Stimulated activated CD8-positive, alpha-beta memory T cell treated with anti-CD3 and anti-CD28 coated beads, Interleukin-12 subunit alpha, Interleukin-12 subunit beta, amount 100 ng/mL, for 24 hours (primary cell): Measurements from ENCODE around the gene ITSN1.
"Not testable (repeated sequence)": the region's sequence is repeated elsewhere in the genome, so short reads cannot be mapped to it uniquely, and the experiment has no call there.

Source experiments
- DNase-seq: peaks from one replicate; pipeline ENCODE4 v3.0.0-alpha.2; 2020; ENCODE audit errors: extremely low read depth

The ITSN1 gene

DNA sequence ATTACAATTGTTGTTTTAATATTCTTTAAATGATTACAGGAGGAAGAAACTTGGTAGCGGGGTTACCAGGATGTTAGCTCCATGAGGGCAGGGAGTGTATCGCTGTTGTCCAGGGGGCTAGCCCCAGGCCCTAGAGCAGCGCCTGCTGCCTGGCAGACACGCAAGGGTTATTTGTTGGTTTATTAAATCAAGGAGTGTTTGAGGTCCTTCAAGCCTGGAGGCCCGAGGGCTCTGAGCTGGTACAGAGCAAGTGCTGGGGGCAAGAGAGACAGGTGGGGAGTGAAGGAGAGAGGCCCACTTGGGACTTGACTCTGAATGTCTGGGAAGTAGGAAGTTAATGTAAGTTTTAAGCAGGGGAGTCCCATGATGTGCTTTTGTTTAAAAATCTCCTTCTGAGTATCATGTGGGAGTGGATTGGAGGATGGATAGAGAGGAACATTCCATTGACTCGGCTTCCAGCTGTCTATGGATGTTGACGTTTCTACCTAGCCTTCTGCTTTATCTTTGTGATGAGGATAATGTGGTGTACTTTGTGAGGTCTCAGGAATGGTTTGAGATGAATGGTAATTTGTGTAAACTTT lies 8.7 kb downstream of the ITSN1 start:
- no peak for DNase-seq

- no peak for DNase-seq
Measured at GRCh38 chr21:33651965-33652680, 9.8 kb downstream of the ITSN1 start.

DNA sequence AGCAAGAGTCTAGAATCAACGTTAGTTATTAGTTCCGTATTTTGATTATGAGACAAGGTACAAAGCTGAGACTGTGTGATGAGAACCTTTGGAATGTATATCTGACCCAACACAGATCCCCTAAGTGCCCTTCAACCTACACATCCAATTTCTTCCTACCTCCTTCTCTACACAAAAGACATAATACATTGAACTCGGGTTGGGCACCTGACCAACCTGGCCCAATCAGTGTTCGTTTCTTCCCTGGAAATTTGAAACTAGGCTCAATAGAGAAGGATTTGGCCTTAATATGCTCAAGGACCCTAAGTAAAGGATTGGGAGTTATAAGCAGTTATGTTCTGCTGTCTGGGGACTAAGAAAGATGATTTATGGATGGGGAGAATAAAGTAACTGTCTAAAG lies 12.1 kb downstream of the ITSN1 start:
- DNase-seq, result no peak

DNA sequence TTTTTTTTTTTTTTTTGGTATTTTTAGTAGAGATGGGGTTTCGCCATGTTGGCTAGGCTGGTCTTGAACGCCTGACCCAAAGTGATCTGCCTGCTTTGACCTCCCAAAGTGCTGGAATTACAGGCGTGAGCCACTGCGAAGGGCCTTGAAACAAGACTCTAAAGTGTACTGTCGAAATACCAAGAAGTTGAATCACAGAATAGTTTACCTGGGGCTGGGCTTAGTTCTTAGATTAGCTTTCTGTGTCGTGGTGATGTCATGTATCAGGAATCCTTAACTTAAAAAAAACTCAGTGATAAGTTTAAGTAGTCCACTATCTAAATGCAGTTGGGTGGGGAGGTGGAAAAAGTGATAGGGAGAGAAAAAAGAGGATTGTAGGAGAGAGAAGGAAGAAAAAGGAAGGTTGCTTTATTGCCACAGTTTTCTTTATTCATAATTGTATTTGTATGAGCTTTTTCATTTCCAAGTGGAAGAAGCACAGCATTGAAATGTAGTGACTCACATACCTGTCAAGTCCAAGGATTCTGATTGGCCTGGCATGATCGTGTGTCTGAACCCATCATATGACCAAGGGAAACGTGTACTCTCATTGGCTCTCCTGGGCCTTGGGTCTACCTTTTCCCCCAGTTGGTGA lies 13.4 kb downstream of the ITSN1 start:
- DNase-seq, result no peak

- DNase-seq, result no peak
Measured at GRCh38 chr21:33657124-33657820, 15.0 kb downstream of the ITSN1 start.

DNA sequence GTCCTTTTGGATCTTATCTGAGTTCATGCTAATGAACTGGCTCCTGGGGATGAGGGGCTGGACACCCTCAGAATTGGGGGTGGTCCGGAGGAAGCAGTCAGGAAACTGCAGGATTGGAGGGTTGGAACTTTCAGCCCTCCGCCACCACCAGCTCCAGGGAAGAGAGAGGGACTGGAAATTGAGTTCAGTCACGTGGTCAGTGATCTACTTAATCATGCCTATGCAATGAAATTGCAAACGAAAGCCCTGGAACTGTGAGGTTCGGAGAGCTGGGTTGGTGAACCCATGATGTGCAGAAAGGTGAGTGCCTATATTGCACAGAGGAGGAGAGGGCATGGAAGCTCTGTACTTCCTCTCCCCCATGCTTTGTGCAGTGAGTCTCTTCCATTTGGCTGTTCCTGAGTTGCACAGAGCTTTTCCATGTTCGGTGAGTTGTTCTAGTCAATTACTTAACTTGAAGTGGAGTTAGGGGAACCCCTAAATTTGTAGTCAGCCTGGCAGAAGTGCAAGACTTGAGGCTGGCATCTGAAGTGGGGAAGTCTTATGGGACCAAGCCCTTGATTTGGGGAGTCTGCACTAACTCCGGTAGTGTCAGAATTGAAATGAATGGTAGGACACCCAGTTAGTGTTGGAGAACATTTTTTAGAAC lies 16.7 kb downstream of the ITSN1 start:
- no peak for DNase-seq

- DNase-seq, result no peak
Measured at GRCh38 chr21:33659568-33659949, 17.3 kb downstream of the ITSN1 start.

DNA sequence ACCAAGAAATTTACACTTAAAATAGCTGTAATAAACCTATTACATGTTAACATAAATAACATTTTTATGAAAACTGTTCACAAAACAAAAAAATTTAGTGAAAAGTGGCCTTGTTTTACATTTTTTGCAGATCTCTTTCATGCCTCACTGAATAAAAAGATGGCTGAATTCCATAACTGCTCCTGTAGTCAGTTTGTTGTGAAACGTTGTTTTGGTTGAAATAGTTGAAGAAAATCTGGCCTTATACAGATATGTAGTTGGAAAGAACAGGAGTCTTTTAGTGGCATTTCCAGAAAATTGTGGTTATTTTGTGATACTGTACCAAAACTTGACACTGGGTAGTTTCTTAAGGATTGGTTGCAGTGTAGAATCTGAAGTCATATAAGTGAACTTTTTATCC lies 18.1 kb downstream of the ITSN1 start:
- DNase-seq, result no peak

DNA sequence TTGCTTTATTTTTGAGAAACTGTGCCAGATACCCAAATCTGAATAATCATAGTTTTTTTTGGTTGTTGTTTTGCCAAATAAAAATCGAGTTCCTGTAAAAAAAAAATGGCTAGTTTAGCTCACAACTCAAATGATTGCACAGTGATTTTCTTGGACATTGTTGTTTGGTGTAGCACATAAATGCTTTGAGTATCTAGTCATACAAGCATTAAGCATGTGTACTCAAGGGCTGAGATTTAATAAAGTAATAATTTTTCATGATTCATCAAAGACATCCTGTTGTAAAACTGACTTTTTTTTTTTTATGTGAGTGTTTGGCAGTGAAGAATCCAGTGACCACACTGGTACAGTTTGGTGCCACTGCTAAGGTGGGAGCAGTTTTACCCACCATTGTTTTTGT lies 18.8 kb downstream of the ITSN1 start:
- no peak for DNase-seq

DNA sequence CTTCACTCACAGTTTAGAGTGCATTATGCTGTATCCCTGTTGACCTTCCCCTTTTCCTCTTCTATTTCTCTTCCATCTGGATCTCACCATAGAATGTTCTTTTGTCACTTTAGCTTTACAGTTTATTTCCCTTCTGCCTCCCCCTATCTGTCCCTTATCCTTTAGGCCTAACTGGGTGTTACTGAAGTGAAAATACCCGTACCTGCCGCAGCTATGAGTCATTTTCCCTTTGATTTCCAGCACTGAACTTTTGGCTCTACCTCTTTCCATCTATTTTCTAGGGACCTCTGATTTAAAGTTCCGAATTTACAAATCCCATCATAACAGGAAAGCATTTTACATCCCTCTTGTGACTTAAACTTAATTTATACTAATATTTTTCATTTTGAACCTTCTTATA lies 19.7 kb downstream of the ITSN1 start:
- no peak for DNase-seq

GRCh38 chr21:33663241-33663640 lies 20.9 kb downstream of the ITSN1 start:
- no peak for DNase-seq

DNA sequence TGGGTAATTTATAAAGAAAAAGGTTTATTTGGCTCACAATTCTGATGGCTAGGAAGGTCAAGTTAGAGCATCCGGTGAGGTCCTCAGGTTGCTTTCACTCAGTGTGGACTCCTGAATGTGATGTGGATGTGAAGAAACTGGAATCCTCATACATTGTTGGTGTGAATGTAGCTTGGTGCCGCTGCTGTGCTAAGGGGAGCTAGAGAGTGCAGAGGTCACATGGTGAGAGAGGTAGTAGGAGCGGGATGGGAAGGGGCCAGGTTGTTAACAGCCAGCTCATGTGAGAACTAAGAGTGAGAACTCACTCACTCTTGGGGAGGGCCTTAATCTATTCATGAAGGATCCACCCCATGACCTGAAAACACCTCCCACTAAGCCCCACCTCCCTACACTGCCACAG lies 21.8 kb downstream of the ITSN1 start:
- DNase-seq, result no peak

DNA sequence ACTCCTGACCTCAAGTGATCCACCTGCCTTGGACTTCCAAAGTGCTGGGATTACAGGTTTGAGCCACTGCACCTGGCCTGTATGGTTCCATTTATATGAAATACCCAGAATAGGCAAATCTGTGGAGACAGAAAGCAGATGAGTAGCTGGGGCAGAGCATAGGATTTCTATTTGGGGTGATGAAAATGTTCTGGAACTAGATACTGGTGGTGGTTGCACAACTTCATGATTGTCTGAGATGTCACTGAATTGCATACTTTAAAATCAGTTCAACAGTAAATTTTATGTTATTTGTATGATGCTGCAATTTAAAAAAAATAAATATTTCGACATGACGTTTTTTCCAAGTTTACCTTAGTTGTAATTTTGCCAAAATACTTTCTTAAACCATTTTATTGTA lies 23.9 kb downstream of the ITSN1 start:
- no peak for DNase-seq

GRCh38 chr21:33667636-33668035 lies 25.3 kb downstream of the ITSN1 start:
- DNase-seq, result no peak

DNA sequence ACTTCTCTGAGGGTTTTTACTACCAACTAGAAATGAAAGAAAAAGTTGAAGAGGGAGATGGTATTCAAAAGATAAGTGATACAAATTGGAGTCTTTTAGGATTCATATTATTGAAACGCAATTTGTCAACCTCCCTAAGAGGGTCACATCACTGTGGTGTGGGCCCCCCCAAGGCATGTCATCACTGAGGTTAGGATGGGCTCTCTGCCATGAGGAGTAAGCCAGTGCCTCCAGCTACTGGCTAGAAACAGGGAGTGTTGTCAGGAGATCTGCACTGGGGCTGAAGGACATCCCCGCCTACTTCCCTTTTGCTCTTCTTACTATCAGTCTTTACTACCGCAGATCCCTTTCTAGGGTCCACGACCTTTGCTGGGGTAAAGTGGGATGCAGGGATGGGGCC lies 25.9 kb downstream of the ITSN1 start:
- DNase-seq, result no peak

DNA sequence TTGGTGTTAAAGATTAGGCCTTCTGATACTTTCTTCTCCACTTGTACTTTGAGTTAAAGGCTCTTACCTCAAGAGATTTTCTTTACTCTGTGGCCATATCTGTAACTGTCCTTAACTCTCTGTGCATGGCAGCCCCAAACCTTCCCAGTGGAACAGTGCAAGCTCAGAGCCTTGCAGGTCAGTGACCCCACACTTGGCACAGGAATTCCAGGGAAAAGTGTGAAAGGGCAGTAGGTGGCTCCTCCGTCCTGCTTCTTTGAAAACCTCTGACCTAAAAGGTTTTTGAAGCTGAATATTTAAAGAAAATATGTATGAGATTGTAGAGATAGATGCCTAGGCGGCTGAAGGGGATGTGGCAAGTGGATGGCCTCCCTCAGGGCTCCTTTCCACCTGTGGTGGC lies 26.3 kb downstream of the ITSN1 start:
- no peak for DNase-seq

- no peak for DNase-seq
Measured at GRCh38 chr21:33670076-33670978, 28.0 kb downstream of the ITSN1 start.

DNA sequence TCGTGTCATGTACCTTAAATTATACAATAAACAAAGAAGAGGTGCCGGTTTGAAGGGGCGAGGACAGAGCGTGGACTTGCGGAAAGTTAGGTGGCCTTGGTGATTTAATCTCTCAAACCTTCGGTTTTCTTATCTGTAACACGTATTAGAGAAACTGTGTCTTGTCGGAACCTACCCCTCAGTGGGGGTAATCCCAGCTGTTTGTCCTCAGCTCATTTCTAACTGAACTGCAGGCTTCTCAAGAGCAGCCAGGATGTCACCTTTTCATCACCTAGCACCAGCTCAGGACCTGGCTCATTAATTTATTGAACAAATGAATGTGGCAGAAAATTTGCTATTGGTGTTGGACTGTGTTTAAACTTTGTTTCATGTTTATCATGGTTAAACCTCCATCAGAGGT lies 31.2 kb downstream of the ITSN1 start:
- no peak for DNase-seq

DNA sequence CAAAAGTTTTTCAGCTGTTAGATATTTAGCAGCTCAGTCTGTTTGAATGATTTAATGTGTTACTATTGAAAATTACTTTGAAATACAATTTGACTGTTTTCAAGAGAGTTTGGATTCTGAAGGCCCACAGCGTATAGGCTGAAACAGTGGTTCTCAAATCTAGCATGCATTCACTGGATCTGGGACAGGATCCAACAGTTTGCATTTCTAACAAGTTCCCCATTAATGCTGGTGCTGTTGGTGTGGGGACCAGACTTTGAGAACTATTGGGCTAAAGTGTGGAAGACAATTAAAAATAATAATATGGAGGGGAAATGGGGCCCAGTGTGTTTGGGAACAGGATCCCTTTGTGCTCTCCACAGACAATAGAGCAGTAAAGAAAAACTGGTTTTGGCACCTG lies 31.9 kb downstream of the ITSN1 start:
- no peak for DNase-seq

GRCh38 chr21:33676666-33677065 lies 34.4 kb downstream of the ITSN1 start:
- not testable (repeated sequence) for DNase-seq

GRCh38 chr21:33677450-33677849 lies 35.1 kb downstream of the ITSN1 start:
- DNase-seq, result no peak
